Smooth muscle cell (in vitro differentiated cells): ENCODE measurements around the gene PSMD6. TPM values are rescaled to one million over a fixed set of nuclear protein-coding genes. Genes with fewer than 3 reads are reported as not detected.

Source experiments
- DNase-seq: peaks from one replicate; lab custom pipeline; 2025; ENCODE audit not compliant: unreplicated experiment; lab: John Stamatoyannopoulos, UW
- H2AFZ ChIP-seq: fragments of 200-600 bp; sonication (generic); 2 replicates; pipeline ENCODE4 v1.6.0; 2016; ENCODE audit warnings: antibody characterized with exemption, low read depth, mild to moderate bottlenecking
- H3F3A ChIP-seq: fragments of 200-600 bp; sonication (generic); 2 replicates; pipeline ENCODE4 v1.6.0; 2017; ENCODE audit warnings: antibody characterized with exemption, low read depth
- H3K27ac ChIP-seq: fragments of 200-600 bp; sonication (generic); 2 replicates; pipeline ENCODE4 v1.5.1; 2016; ENCODE audit warnings: low read depth, mild to moderate bottlenecking
- H3K27me3 ChIP-seq: fragments of 200-600 bp; sonication (generic); 2 replicates; pipeline ENCODE4 v1.6.1; 2016; ENCODE audit warnings: low read depth, mild to moderate bottlenecking
- H3K36me3 ChIP-seq: fragments of 200-600 bp; sonication (generic); 2 replicates; pipeline ENCODE4 v1.5.1; 2016; ENCODE audit warnings: low read depth
- H3K4me1 ChIP-seq: fragments of 200-600 bp; sonication (generic); 2 replicates; pipeline ENCODE4 v1.5.1; 2016; ENCODE audit warnings: low read depth
- H3K4me2 ChIP-seq: fragments of 200-600 bp; sonication (generic); 2 replicates; pipeline ENCODE4 v1.6.0; 2016; ENCODE audit warnings: mild to moderate bottlenecking
- H3K4me3 ChIP-seq: fragments of 200-600 bp; sonication (generic); 2 replicates; pipeline ENCODE4 v1.5.1; 2016; ENCODE audit warnings: mild to moderate bottlenecking
- H3K79me2 ChIP-seq: fragments of 200-600 bp; sonication (generic); 2 replicates; pipeline ENCODE4 v1.6.0; 2016; ENCODE audit warnings: low read depth, mild to moderate bottlenecking
- H3K9ac ChIP-seq: fragments of 200-600 bp; sonication (generic); 2 replicates; pipeline ENCODE4 v1.6.0; 2016; ENCODE audit warnings: low read depth
- H3K9me3 ChIP-seq: fragments of 200-600 bp; sonication (generic); replicated peaks from 2 replicates; pipeline ENCODE4 v1.5.1; 2016; ENCODE audit warnings: low read depth
- H4K20me1 ChIP-seq: fragments of 200-600 bp; sonication (generic); 2 replicates; pipeline ENCODE4 v1.6.0; 2016; ENCODE audit warnings: low read depth
- CTCF ChIP-seq: fragments of 200-600 bp; sonication (generic); IDR thresholded peaks from 2 replicates; pipeline ENCODE4 v1.5.1; 2017; ENCODE audit warnings: borderline replicate concordance, mild to moderate bottlenecking, antibody characterized with exemption; ENCODE audit not compliant: insufficient read depth, poor library complexity, severe bottlenecking
- WGBS: methylation state at CpG from one replicate; pipeline ENCODE4 v1.1.7; 2016; ENCODE audit warnings: low lambda C conversion rate; 5-methylcytosine and 5-hydroxymethylcytosine counted together
- polyA plus RNA-seq: library from polyadenylated mRNA; unstranded; fragments of >200 nt; fragmentation: Nextera tagmentation; extraction: Ambion mirVana; gene quantifications from 2 replicates; pipeline ENCODE4 v1.2.1, GENCODE V29; 2016
- total RNA-seq: library from RNA; depleted of rRNA; stranded (reverse); fragments of >200 nt; gene quantifications from 2 replicates; pipeline ENCODE4 v1.2.3, GENCODE V29; 2014

PSMD6 gene
- total and polyA plus RNA-seq, 2 experiments from 2014 or later = 109 to 119 TPM

GRCh38 chr3:63969876-63970275 lies 53.4 kb downstream of the PSMD6 start:
- H3F3A ChIP-seq = peaks cover 30% of the 10 kb centered on the region
- no peaks in the 10 kb centered on the region for H3K36me3 ChIP-seq
- no peak overlapping the region for H2AFZ ChIP-seq
- no peak for DNase-seq
- no peak for TF ChIP-seq CTCF
- peaks cover 98% of the 10 kb centered on the region for H4K20me1 ChIP-seq
- H3K9me3 ChIP-seq = no peaks in the 10 kb centered on the region
- H3K27ac ChIP-seq = no peak overlapping the region
- H3K4me3 ChIP-seq = no peak overlapping the region
- no peak overlapping the region for H3K4me2 ChIP-seq
- 41% methylated on average over 2 of the region's 2 CpGs for WGBS
- peaks cover 83% of the 10 kb centered on the region for H3K4me1 ChIP-seq
- no peaks in the 10 kb centered on the region for H3K27me3 ChIP-seq
- peaks cover 8% of the 10 kb centered on the region for H3K79me2 ChIP-seq
- H3K9ac ChIP-seq = no peak overlapping the region

- TF ChIP-seq CTCF = no peak
- no peaks in the 10 kb centered on the region for H3K36me3 ChIP-seq
- DNase-seq = no peak
- 51% methylated on average over 3 of the region's 3 CpGs for WGBS
- H4K20me1 ChIP-seq = peaks cover 99% of the 10 kb centered on the region
- H3K4me2 ChIP-seq = peak overlapping the region; percentile 56
- peaks cover 37% of the 10 kb centered on the region for H3F3A ChIP-seq
- peak overlapping the region; percentile 56 for H3K27ac ChIP-seq
- H3K4me1 ChIP-seq = peaks cover 94% of the 10 kb centered on the region
- H3K4me3 ChIP-seq = peak overlapping the region; percentile 16
- no peak overlapping the region for H3K9ac ChIP-seq
- H3K79me2 ChIP-seq = peaks cover 8% of the 10 kb centered on the region
- no peaks in the 10 kb centered on the region for H3K27me3 ChIP-seq
- no peaks in the 10 kb centered on the region for H3K9me3 ChIP-seq
- H2AFZ ChIP-seq = no peak overlapping the region
Observed at GRCh38 chr3:63968612-63969350, 54.5 kb downstream of the PSMD6 start.

GRCh38 chr3:63967675-63968611 lies 55.4 kb downstream of the PSMD6 start:
- 23% methylated on average over 11 of the region's 11 CpGs for WGBS
- TF ChIP-seq CTCF = no peak
- Histone ChIP-seq H2AFZ (no peak overlapping the region), H3K4me2 (peak overlapping the region; percentile 56), H3K9ac (no peak overlapping the region), H3K27ac (peak overlapping the region; percentile 56), H3K4me3 (peak overlapping the region; percentile 16), H3K27me3 (no peaks in the 10 kb centered on the region), H3K9me3 (no peaks in the 10 kb centered on the region), H3F3A (peaks cover 37% of the 10 kb centered on the region), H4K20me1 (peaks cover 100% of the 10 kb centered on the region), H3K36me3 (no peaks in the 10 kb centered on the region), H3K79me2 (peaks cover 12% of the 10 kb centered on the region), H3K4me1 (peaks cover 97% of the 10 kb centered on the region)
- no peak for DNase-seq
